Measurements from ENCODE around the gene HSD17B2.

DNA sequence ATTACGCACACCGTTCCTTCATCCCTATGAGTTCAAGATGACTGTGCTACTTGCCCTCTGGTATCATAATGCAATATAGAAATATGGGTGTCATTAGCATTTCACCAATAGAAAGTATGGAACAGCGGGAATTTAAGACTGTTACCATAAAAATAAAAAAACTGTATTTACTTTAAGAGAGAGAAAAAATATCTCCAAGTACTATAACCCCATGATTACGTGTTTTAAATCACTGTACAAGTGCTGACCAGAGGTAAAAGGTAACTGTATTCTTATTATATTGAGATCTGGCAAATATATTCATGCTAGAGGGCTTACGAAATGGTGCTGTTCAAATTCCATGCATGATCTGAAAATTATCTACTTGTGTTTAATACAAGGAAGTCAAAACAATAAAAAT lies 29.0 kb upstream of the HSD17B2 start:
- TF ChIP-seq TAF1 (conservative IDR thresholded peaks at IDR 0.05) (no peak), RAD21 (IDR thresholded peaks at IDR 0.05) (no peak), FOXA1 (IDR thresholded peaks at IDR 0.05) (no peak), JUND (IDR thresholded peaks at IDR 0.05) (no peak)
- TF ChIP-seq, protein P1, sequence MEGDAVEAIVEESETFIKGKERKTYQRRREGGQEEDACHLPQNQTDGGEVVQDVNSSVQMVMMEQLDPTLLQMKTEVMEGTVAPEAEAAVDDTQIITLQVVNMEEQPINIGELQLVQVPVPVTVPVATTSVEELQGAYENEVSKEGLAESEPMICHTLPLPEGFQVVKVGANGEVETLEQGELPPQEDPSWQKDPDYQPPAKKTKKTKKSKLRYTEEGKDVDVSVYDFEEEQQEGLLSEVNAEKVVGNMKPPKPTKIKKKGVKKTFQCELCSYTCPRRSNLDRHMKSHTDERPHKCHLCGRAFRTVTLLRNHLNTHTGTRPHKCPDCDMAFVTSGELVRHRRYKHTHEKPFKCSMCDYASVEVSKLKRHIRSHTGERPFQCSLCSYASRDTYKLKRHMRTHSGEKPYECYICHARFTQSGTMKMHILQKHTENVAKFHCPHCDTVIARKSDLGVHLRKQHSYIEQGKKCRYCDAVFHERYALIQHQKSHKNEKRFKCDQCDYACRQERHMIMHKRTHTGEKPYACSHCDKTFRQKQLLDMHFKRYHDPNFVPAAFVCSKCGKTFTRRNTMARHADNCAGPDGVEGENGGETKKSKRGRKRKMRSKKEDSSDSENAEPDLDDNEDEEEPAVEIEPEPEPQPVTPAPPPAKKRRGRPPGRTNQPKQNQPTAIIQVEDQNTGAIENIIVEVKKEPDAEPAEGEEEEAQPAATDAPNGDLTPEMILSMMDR (IDR thresholded peaks at IDR 0.05; ENCODE audit: low read depth, low read length, missing input control), result no peak
- TF ChIP-seq, protein P2, sequence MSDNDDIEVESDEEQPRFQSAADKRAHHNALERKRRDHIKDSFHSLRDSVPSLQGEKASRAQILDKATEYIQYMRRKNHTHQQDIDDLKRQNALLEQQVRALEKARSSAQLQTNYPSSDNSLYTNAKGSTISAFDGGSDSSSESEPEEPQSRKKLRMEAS (IDR thresholded peaks at IDR 0.05), result no peak
- TF ChIP-seq, protein P3, sequence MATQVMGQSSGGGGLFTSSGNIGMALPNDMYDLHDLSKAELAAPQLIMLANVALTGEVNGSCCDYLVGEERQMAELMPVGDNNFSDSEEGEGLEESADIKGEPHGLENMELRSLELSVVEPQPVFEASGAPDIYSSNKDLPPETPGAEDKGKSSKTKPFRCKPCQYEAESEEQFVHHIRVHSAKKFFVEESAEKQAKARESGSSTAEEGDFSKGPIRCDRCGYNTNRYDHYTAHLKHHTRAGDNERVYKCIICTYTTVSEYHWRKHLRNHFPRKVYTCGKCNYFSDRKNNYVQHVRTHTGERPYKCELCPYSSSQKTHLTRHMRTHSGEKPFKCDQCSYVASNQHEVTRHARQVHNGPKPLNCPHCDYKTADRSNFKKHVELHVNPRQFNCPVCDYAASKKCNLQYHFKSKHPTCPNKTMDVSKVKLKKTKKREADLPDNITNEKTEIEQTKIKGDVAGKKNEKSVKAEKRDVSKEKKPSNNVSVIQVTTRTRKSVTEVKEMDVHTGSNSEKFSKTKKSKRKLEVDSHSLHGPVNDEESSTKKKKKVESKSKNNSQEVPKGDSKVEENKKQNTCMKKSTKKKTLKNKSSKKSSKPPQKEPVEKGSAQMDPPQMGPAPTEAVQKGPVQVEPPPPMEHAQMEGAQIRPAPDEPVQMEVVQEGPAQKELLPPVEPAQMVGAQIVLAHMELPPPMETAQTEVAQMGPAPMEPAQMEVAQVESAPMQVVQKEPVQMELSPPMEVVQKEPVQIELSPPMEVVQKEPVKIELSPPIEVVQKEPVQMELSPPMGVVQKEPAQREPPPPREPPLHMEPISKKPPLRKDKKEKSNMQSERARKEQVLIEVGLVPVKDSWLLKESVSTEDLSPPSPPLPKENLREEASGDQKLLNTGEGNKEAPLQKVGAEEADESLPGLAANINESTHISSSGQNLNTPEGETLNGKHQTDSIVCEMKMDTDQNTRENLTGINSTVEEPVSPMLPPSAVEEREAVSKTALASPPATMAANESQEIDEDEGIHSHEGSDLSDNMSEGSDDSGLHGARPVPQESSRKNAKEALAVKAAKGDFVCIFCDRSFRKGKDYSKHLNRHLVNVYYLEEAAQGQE (IDR thresholded peaks at IDR 0.05), result no peak
